DND-41 (cell line): ENCODE results near the gene ATF6.

Source experiments
- CTCF ChIP-seq: IDR thresholded peaks from 2 replicates; pipeline ENCODE4 v1.5.1; 2012; ENCODE audit warnings: borderline replicate concordance, low read length, moderate library complexity, mild to moderate bottlenecking; ENCODE audit not compliant: poor library complexity, severe bottlenecking; ENCODE audit errors: extremely low read depth
- EZH2 ChIP-seq: IDR thresholded peaks from 3 replicates; pipeline ENCODE4 v1.6.1; 2012; ENCODE audit warnings: borderline replicate concordance, low read depth, mild to moderate bottlenecking, moderate library complexity, low read length, inconsistent platforms; ENCODE audit not compliant: severe bottlenecking

DNA sequence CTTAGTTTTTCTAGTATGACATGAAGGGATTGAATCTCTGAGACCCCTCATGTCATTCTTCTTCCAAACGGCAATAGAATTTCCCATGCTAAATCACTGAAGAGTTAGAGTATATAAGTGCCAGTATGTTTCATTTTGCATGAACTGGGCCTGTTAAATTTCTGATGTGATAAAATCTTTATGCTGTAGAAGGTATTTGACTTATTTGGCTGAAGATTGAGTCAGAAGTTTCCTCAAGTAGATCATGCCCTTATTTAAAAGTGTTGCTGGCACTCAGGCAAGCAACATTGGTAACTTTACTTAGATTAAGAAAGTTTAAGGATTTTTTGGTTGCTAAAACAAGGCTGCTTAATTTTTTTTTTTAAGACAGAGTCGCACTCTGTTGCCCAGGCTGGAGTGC, 13.3 kb downstream of the ATF6 start:
- TF ChIP-seq CTCF (no peak), EZH2 (no peak)
